GM23338 (cell line): ENCODE data around the gene PDX1. TPM values are rescaled to one million over a fixed set of nuclear protein-coding genes. Genes with fewer than 3 reads are reported as not detected.
A peak's percentile ranks its signal among the peaks of the same experiment; 100 is the strongest.

ENCODE experiments used
- ATAC-seq: fragments of 200-7000 bp; cut with Tn5 transposase; 3 replicates; pipeline ENCODE4 v1.9.1; 2020
- DNase-seq: peaks from one replicate; pipeline ENCODE4 v3.0.0-alpha.2; 2015; ENCODE audit warnings: low spot score
- H2AFZ ChIP-seq: fragments of 200-600 bp; sonication (generic); 2 replicates; pipeline ENCODE4 v1.8.0; 2016; ENCODE audit warnings: antibody characterized with exemption, mild to moderate bottlenecking, moderate library complexity
- H3F3A ChIP-seq: fragments of 200-600 bp; sonication (generic); replicated peaks from 2 replicates; pipeline ENCODE4 v1.8.0; 2017; ENCODE audit warnings: antibody characterized with exemption, mixed run types, low read depth
- H3K27ac ChIP-seq: fragments of 200-600 bp; sonication (generic); 2 replicates; pipeline ENCODE4 v1.6.1; 2016; ENCODE audit warnings: low read depth
- H3K27me3 ChIP-seq: fragments of 200-600 bp; sonication (generic); 2 replicates; pipeline ENCODE4 v1.8.0; 2016; ENCODE audit warnings: mild to moderate bottlenecking, mixed run types, moderate library complexity; ENCODE audit not compliant: insufficient read depth
- H3K36me3 ChIP-seq: fragments of 200-600 bp; sonication (generic); 2 replicates; pipeline ENCODE4 v1.8.0; 2016; ENCODE audit warnings: mild to moderate bottlenecking; ENCODE audit not compliant: insufficient read depth
- H3K4me1 ChIP-seq: fragments of 200-600 bp; sonication (generic); 2 replicates; pipeline ENCODE4 v1.8.0; 2016; ENCODE audit warnings: mild to moderate bottlenecking, moderate library complexity; ENCODE audit not compliant: insufficient read depth
- H3K4me2 ChIP-seq: fragments of 200-600 bp; sonication (generic); 2 replicates; pipeline ENCODE4 v1.7.1; 2017; ENCODE audit warnings: mixed run types
- H3K4me3 ChIP-seq: fragments of 200-600 bp; sonication (generic); 2 replicates; pipeline ENCODE4 v1.6.1; 2016; ENCODE audit warnings: mixed run types
- H3K79me2 ChIP-seq: fragments of 200-600 bp; sonication (generic); replicated peaks from 2 replicates; pipeline ENCODE4 v1.8.0; 2017; ENCODE audit warnings: mild to moderate bottlenecking; ENCODE audit not compliant: insufficient read depth
- H3K9me2 ChIP-seq: fragments of 200-600 bp; sonication (generic); 2 replicates; pipeline ENCODE4 v1.8.0; 2017; ENCODE audit not compliant: insufficient read depth
- H4K20me1 ChIP-seq: fragments of 200-600 bp; sonication (generic); replicated peaks from 2 replicates; pipeline ENCODE4 v1.8.0; 2017; ENCODE audit warnings: mild to moderate bottlenecking; ENCODE audit not compliant: insufficient read depth
- H3K27ac Mint-ChIP-seq: 2 replicates; pipeline ENCODE4 v1.8.0; 2020; ENCODE audit warnings: inconsistent platforms, mild to moderate bottlenecking, moderate library complexity, mixed read lengths
- H3K27me3 Mint-ChIP-seq: 3 replicates; pipeline ENCODE4 v1.8.0; 2022; ENCODE audit warnings: low read depth, mild to moderate bottlenecking, moderate library complexity, mixed read lengths, inconsistent platforms; ENCODE audit not compliant: insufficient read depth, poor library complexity
- H3K36me3 Mint-ChIP-seq: 3 replicates; pipeline ENCODE4 v1.8.0; 2021; ENCODE audit warnings: low read depth, mild to moderate bottlenecking, inconsistent platforms, moderate library complexity, mixed read lengths
- H3K4me1 Mint-ChIP-seq: 3 replicates; pipeline ENCODE4 v1.8.0; 2020; ENCODE audit warnings: mild to moderate bottlenecking, inconsistent platforms, mixed read lengths
- H3K4me3 Mint-ChIP-seq: 3 replicates; pipeline ENCODE4 v1.8.0; 2021; ENCODE audit warnings: moderate library complexity, mild to moderate bottlenecking, inconsistent platforms, mixed read lengths
- H3K9me3 Mint-ChIP-seq: 3 replicates; pipeline ENCODE4 v1.8.0; 2020; ENCODE audit warnings: moderate library complexity, mild to moderate bottlenecking, inconsistent platforms, mixed read lengths
- EZH2 ChIP-seq: fragments of 200-600 bp; sonication (generic); IDR thresholded peaks from one replicate; pipeline ENCODE4 v1.8.0; 2017; ENCODE audit warnings: antibody characterized with exemption, mild to moderate bottlenecking, low read depth; ENCODE audit not compliant: unreplicated experiment
- EZH2phosphoT487 ChIP-seq: fragments of 200-600 bp; sonication (generic); IDR thresholded peaks from one replicate; pipeline ENCODE4 v1.8.1; 2018; ENCODE audit warnings: antibody characterized with exemption; ENCODE audit not compliant: unreplicated experiment
- JUNB ChIP-seq: IDR thresholded peaks from one replicate; pipeline ENCODE4 v1.6.1; 2016; ENCODE audit warnings: antibody characterized with exemption; ENCODE audit not compliant: unreplicated experiment
- POLR2AphosphoS5 ChIP-seq: IDR thresholded peaks from 2 replicates; pipeline ENCODE4 v1.6.1; 2016; ENCODE audit warnings: antibody characterized with exemption, low read depth
- STAT1 ChIP-seq: IDR thresholded peaks from one replicate; pipeline ENCODE4 v1.6.1; 2016; ENCODE audit warnings: antibody characterized with exemption; ENCODE audit not compliant: unreplicated experiment
- ZNF114 ChIP-seq: fragments of 250-450 bp; sonication (Bioruptor Pico); IDR thresholded peaks from 2 replicates; pipeline ENCODE4 v1.5.0; 2020; ENCODE audit warnings: mild to moderate bottlenecking, moderate library complexity
- ZNF331 ChIP-seq: fragments of 250-450 bp; sonication (Bioruptor Pico); IDR thresholded peaks from 2 replicates; pipeline ENCODE4 v1.5.0; 2020; ENCODE audit warnings: low read depth, mild to moderate bottlenecking, moderate library complexity
- long read RNA-seq: library from polyadenylated mRNA; unstranded; transcript quantifications from one replicate; pipeline ENCODE4 v2.0.0, GENCODE V29; 2020; ENCODE audit not compliant: unreplicated experiment
- polyA plus RNA-seq: library from polyadenylated mRNA; unstranded; fragments of >200 nt; fragmentation: Nextera tagmentation; extraction: Ambion mirVana; gene quantifications from 2 replicates; pipeline ENCODE4 v1.2.1, GENCODE V29; 2016
- total RNA-seq: library from RNA; depleted of rRNA; stranded (reverse); fragments of >200 nt; shearing (Covaris generic); gene quantifications from 2 replicates; pipeline ENCODE4 v1.2.3, GENCODE V29; 2014; rRNA removed
- TF ChIP-seq, protein P1 (sequence below): fragments of 250-450 bp; sonication (Bioruptor Pico); IDR thresholded peaks from 2 replicates; pipeline ENCODE4 v1.5.0; 2020; ENCODE audit warnings: mild to moderate bottlenecking, moderate library complexity
- TF ChIP-seq, protein P2 (sequence below): IDR thresholded peaks from one replicate; pipeline ENCODE4 v1.6.1; 2018; ENCODE audit warnings: antibody characterized with exemption; ENCODE audit not compliant: unreplicated experiment

The PDX1 gene
- not detected in 2 replicates for total RNA-seq
- not detected in 2 replicates for polyA plus RNA-seq
- long read RNA-seq, result 0 reads

DNA sequence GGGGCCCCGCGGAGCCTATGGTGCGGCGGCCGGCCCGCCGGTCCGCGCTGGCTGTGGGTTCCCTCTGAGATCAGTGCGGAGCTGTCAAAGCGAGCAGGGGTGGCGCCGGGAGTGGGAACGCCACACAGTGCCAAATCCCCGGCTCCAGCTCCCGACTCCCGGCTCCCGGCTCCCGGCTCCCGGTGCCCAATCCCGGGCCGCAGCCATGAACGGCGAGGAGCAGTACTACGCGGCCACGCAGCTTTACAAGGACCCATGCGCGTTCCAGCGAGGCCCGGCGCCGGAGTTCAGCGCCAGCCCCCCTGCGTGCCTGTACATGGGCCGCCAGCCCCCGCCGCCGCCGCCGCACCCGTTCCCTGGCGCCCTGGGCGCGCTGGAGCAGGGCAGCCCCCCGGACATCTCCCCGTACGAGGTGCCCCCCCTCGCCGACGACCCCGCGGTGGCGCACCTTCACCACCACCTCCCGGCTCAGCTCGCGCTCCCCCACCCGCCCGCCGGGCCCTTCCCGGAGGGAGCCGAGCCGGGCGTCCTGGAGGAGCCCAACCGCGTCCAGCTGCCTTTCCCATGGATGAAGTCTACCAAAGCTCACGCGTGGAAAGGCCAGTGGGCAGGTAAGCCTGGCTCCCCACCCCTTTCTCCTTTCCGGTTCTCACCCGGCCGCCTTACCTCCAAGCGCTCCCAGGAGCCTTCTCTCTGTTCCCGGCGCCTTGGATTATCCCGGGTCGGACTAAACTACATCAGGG lies at the start of gene PDX1:
Gene PDX1 (plus strand): TSS at position 67 of the 743 bp plus-strand sequence. CDS start 139 bp downstream, at position 206.
- TF ChIP-seq STAT1, result no peak
- no peak for TF ChIP-seq ZNF114
- no peak for TF ChIP-seq EZH2
- TF ChIP-seq EZH2phosphoT487, result peak; percentile 75
- Histone ChIP-seq H3K36me3 (no peaks in the 10 kb centered on the region), H3K4me1 (peaks cover 55% of the 10 kb centered on the region), H2AFZ (peak within 1 kb of the TSS; percentile 66; the same call in 1 of the 2 replicates), H3K79me2 (no peaks in the 10 kb centered on the region), H3K27me3 (peaks cover 100% of the 10 kb centered on the region), H3F3A (peaks cover 40% of the 10 kb centered on the region; the same call in 1 of the 2 replicates), H3K27ac (no peak within 1 kb of the TSS), H3K4me3 (peak within 1 kb of the TSS; percentile 50), H3K9me2 (no peaks in the 10 kb centered on the region), H4K20me1 (peaks cover 30% of the 10 kb centered on the region), H3K4me2 (peak within 1 kb of the TSS; percentile 73)
- Mint-ChIP-seq H3K27me3 (peaks cover 98% of the 10 kb centered on the region), H3K27ac (no peak within 1 kb of the TSS), H3K4me3 (peak within 1 kb of the TSS; percentile 62), H3K9me3 (peaks cover 7% of the 10 kb centered on the region; the same call in 2 of the 3 replicates), H3K4me1 (peaks cover 51% of the 10 kb centered on the region), H3K36me3 (no peaks in the 10 kb centered on the region; the same call in 1 of the 3 replicates)
- peak; percentile 83 for DNase-seq
- peak; percentile 72 for ATAC-seq

DNA sequence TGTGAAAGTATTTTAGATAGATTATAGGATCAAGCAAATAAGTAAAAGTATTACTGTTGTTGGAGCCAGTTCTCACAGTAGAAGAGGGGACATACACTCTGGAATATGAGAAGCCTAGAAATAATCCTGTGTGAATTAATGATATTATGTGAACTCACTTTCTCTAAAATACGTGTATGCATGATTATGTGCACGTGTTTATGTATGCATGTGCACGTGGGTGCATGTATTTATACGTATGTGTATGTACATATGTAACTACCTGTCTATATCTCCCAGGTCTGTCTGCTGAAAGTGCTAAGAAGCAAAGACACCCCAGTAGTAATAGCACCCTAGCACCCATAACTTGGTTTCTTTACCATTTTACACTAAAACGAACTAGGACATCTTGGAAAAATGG lies 41.5 kb upstream of the PDX1 start:
- Mint-ChIP-seq H3K36me3 (no peaks in the 10 kb centered on the region), H3K4me1 (peaks cover 4% of the 10 kb centered on the region; the same call in 1 of the 3 replicates), H3K4me3 (no peak overlapping the region), H3K9me3 (no peaks in the 10 kb centered on the region), H3K27ac (no peak overlapping the region), H3K27me3 (no peaks in the 10 kb centered on the region)
- no peak overlapping the region for H3K4me3 ChIP-seq
- no peaks in the 10 kb centered on the region for H4K20me1 ChIP-seq
- H2AFZ ChIP-seq, result no peak overlapping the region
- no peaks in the 10 kb centered on the region for H3K27me3 ChIP-seq
- no peak for ATAC-seq
- no peak overlapping the region for H3K27ac ChIP-seq
- no peaks in the 10 kb centered on the region for H3K79me2 ChIP-seq
- H3K36me3 ChIP-seq, result no peaks in the 10 kb centered on the region
- DNase-seq, result no peak
- no peaks in the 10 kb centered on the region for H3K9me2 ChIP-seq
- TF ChIP-seq POLR2AphosphoS5 (no peak), JUNB (no peak), ZNF331 (CRISPR knock-in tag) (no peak), EZH2 (no peak), EZH2phosphoT487 (no peak)
- TF ChIP-seq, protein P1, sequence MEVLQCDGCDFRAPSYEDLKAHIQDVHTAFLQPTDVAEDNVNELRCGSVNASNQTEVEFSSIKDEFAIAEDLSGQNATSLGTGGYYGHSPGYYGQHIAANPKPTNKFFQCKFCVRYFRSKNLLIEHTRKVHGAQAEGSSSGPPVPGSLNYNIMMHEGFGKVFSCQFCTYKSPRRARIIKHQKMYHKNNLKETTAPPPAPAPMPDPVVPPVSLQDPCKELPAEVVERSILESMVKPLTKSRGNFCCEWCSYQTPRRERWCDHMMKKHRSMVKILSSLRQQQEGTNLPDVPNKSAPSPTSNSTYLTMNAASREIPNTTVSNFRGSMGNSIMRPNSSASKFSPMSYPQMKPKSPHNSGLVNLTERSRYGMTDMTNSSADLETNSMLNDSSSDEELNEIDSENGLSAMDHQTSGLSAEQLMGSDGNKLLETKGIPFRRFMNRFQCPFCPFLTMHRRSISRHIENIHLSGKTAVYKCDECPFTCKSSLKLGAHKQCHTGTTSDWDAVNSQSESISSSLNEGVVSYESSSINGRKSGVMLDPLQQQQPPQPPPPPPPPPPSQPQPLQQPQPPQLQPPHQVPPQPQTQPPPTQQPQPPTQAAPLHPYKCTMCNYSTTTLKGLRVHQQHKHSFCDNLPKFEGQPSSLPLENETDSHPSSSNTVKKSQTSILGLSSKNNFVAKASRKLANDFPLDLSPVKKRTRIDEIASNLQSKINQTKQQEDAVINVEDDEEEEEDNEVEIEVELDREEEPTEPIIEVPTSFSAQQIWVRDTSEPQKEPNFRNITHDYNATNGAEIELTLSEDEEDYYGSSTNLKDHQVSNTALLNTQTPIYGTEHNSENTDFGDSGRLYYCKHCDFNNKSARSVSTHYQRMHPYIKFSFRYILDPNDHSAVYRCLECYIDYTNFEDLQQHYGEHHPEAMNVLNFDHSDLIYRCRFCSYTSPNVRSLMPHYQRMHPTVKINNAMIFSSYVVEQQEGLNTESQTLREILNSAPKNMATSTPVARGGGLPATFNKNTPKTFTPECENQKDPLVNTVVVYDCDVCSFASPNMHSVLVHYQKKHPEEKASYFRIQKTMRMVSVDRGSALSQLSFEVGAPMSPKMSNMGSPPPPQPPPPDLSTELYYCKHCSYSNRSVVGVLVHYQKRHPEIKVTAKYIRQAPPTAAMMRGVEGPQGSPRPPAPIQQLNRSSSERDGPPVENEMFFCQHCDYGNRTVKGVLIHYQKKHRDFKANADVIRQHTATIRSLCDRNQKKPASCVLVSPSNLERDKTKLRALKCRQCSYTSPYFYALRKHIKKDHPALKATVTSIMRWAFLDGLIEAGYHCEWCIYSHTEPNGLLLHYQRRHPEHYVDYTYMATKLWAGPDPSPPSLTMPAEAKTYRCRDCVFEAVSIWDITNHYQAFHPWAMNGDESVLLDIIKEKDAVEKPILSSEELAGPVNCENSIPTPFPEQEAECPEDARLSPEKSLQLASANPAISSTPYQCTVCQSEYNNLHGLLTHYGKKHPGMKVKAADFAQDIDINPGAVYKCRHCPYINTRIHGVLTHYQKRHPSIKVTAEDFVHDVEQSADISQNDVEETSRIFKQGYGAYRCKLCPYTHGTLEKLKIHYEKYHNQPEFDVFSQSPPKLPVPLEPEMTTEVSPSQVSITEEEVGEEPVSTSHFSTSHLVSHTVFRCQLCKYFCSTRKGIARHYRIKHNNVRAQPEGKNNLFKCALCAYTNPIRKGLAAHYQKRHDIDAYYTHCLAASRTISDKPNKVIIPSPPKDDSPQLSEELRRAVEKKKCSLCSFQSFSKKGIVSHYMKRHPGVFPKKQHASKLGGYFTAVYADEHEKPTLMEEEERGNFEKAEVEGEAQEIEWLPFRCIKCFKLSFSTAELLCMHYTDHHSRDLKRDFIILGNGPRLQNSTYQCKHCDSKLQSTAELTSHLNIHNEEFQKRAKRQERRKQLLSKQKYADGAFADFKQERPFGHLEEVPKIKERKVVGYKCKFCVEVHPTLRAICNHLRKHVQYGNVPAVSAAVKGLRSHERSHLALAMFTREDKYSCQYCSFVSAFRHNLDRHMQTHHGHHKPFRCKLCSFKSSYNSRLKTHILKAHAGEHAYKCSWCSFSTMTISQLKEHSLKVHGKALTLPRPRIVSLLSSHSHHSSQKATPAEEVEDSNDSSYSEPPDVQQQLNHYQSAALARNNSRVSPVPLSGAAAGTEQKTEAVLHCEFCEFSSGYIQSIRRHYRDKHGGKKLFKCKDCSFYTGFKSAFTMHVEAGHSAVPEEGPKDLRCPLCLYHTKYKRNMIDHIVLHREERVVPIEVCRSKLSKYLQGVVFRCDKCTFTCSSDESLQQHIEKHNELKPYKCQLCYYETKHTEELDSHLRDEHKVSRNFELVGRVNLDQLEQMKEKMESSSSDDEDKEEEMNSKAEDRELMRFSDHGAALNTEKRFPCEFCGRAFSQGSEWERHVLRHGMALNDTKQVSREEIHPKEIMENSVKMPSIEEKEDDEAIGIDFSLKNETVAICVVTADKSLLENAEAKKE (CRISPR knock-in tag), result no peak
- TF ChIP-seq, protein P2, sequence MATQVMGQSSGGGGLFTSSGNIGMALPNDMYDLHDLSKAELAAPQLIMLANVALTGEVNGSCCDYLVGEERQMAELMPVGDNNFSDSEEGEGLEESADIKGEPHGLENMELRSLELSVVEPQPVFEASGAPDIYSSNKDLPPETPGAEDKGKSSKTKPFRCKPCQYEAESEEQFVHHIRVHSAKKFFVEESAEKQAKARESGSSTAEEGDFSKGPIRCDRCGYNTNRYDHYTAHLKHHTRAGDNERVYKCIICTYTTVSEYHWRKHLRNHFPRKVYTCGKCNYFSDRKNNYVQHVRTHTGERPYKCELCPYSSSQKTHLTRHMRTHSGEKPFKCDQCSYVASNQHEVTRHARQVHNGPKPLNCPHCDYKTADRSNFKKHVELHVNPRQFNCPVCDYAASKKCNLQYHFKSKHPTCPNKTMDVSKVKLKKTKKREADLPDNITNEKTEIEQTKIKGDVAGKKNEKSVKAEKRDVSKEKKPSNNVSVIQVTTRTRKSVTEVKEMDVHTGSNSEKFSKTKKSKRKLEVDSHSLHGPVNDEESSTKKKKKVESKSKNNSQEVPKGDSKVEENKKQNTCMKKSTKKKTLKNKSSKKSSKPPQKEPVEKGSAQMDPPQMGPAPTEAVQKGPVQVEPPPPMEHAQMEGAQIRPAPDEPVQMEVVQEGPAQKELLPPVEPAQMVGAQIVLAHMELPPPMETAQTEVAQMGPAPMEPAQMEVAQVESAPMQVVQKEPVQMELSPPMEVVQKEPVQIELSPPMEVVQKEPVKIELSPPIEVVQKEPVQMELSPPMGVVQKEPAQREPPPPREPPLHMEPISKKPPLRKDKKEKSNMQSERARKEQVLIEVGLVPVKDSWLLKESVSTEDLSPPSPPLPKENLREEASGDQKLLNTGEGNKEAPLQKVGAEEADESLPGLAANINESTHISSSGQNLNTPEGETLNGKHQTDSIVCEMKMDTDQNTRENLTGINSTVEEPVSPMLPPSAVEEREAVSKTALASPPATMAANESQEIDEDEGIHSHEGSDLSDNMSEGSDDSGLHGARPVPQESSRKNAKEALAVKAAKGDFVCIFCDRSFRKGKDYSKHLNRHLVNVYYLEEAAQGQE, result no peak
- H3K4me1 ChIP-seq, result no peaks in the 10 kb centered on the region
- H3K4me2 ChIP-seq, result no peak overlapping the region
- H3F3A ChIP-seq, result no peaks in the 10 kb centered on the region
